K562 (cell line): ENCODE data around the gene C13orf42. TPM values are rescaled to one million over a fixed set of nuclear protein-coding genes. Genes with fewer than 3 reads are reported as not detected.

Experiments used
- ATAC-seq: fragments of 200-7000 bp; cut with Tn5 transposase; 3 replicates; pipeline ENCODE4 v1.9.1; 2020; ENCODE audit warnings: moderate library complexity
- BruUV-seq: library from RNA; stranded (reverse); fragments of 400-500 nt; replicated peaks from 2 replicates; lab custom pipeline; 2021; lab: Mats Ljungman, UMichigan
- CTCF ChIA-PET: fragments of 300-600 bp; formaldehyde crosslinking; extraction: SDS; loops from one replicate; lab custom pipeline; 2021; ENCODE audit warnings: low intra/inter-chr PET ratio; lab: Yijun Ruan, JAX
- POLR2A ChIA-PET: fragments of 300-600, 350-650 bp; sonication (Branson Sonifier 250); formaldehyde crosslinking; extraction: SDS; loops from one replicate; lab custom pipeline; 2021; ENCODE audit warnings: antibody characterized with exemption, inconsistent platforms; lab: Yijun Ruan, JAX
- DNase-seq, 4 experiments: peaks; one replicate each; pipeline versions ENCODE4 v3.0.0 to v3.0.0-alpha.2; 2011 to 2018; ENCODE audit warnings: low spot score in 3 of 4, mixed read lengths in 3 of 4; ENCODE audit errors: extremely low read depth in 1 of 4
- FAIRE-seq: peaks from 2 replicates; lab custom pipeline; 2011; peaks lifted over from hg19 to GRCh38; lab: Jason Lieb, UNC
- H2AFZ ChIP-seq: 2 replicates; pipeline ENCODE4 v1.6.0; 2011; ENCODE audit warnings: low read depth, low read length, control low read depth, inconsistent platforms
- H3K27ac ChIP-seq: fragments of 200-600 bp; 3 replicates; pipeline ENCODE4 v1.8.0; 2011; ENCODE audit warnings: low read depth, mild to moderate bottlenecking, control low read depth, inconsistent platforms, low read length, moderate library complexity, mixed read lengths; ENCODE audit errors: extremely low read depth
- H3K27me3 ChIP-seq, 2 experiments: fragments of 300-600 bp in 1 of 2; 2 replicates in 1 of 2; 3 replicates in 1 of 2; pipeline versions ENCODE4 v1.6.0 to v1.8.0; 2011; ENCODE audit warnings: inconsistent platforms in 2 of 2, low read length in 2 of 2, mild to moderate bottlenecking in 1 of 2, mixed read lengths in 1 of 2, moderate library complexity in 1 of 2; ENCODE audit not compliant: control insufficient read depth in 2 of 2, insufficient read depth in 2 of 2
- H3K36me3 ChIP-seq: fragments of 300-600 bp; 3 replicates; pipeline ENCODE4 v1.8.0; 2011; ENCODE audit warnings: mild to moderate bottlenecking, low read length, inconsistent platforms; ENCODE audit not compliant: control insufficient read depth, insufficient read depth
- H3K4me1 ChIP-seq, 2 experiments: fragments of 200-600 bp in 1 of 2; replicated peaks in 1 of 2; 2 replicates in 1 of 2; 3 replicates in 1 of 2; pipeline versions ENCODE4 v1.5.1 to v1.8.0; 2011; ENCODE audit warnings: inconsistent platforms in 2 of 2, low read length in 2 of 2, mild to moderate bottlenecking in 1 of 2, mixed read lengths in 1 of 2, moderate library complexity in 1 of 2; ENCODE audit not compliant: control insufficient read depth in 2 of 2, insufficient read depth in 2 of 2
- H3K4me2 ChIP-seq: 2 replicates; pipeline ENCODE4 v1.6.1; 2011; ENCODE audit warnings: low read length, control low read depth, inconsistent platforms, mixed read lengths; ENCODE audit not compliant: insufficient read depth
- H3K4me3 ChIP-seq: fragments of 200-600 bp; sonication (generic), shearing (Covaris generic); 2 replicates; pipeline ENCODE4 v1.5.1; 2016; ENCODE audit warnings: control low read depth, inconsistent platforms
- H3K79me2 ChIP-seq: fragments of 200-600 bp; 3 replicates; pipeline ENCODE4 v1.8.0; 2011; ENCODE audit warnings: low read length, inconsistent platforms; ENCODE audit not compliant: control insufficient read depth, insufficient read depth
- H3K9ac ChIP-seq, 2 experiments: 2 replicates each; pipeline versions ENCODE4 v1.6.0 to v1.6.1; 2011; ENCODE audit warnings: low read depth in 2 of 2, low read length in 2 of 2, control low read depth in 1 of 2, inconsistent platforms in 1 of 2, mild to moderate bottlenecking in 1 of 2, mixed read lengths in 1 of 2; ENCODE audit not compliant: insufficient read depth in 1 of 2
- H3K9me1 ChIP-seq: one replicate; pipeline ENCODE4 v1.6.0; 2011; ENCODE audit warnings: inconsistent platforms, mild to moderate bottlenecking, low read length, moderate library complexity; ENCODE audit not compliant: control insufficient read depth, insufficient read depth
- H3K9me3 ChIP-seq: replicated peaks from 2 replicates; pipeline ENCODE4 v1.5.1; 2011; ENCODE audit warnings: low read depth, low read length, inconsistent platforms; ENCODE audit not compliant: control insufficient read depth, insufficient read depth
- H4K20me1 ChIP-seq: replicated peaks from 2 replicates; pipeline ENCODE4 v1.6.1; 2011; ENCODE audit warnings: low read length, inconsistent platforms, mixed read lengths; ENCODE audit not compliant: control insufficient read depth, insufficient read depth
- MLX ChIP-seq, 2 experiments: fragments of 450-650 bp in 1 of 2; sonication (generic) in 1 of 2; formaldehyde crosslinking; conservative IDR thresholded peaks; 2 replicates each; pipeline versions ENCODE4 v1.4.0 to v1.8.1; 2020 to 2022; ENCODE audit warnings: mild to moderate bottlenecking in 1 of 2, missing genetic modification reagents in 1 of 2
- PCBP1 ChIP-seq: fragments of 200-400 bp; formaldehyde crosslinking; IDR thresholded peaks from 2 replicates; pipeline ENCODE4 v1.6.1; 2018; ENCODE audit warnings: mild to moderate bottlenecking, low read depth, low read length; ENCODE audit not compliant: poor library complexity, severe bottlenecking
- RBM25 ChIP-seq: fragments of 200-400 bp; formaldehyde crosslinking; IDR thresholded peaks from 2 replicates; pipeline ENCODE4 v1.6.1; 2018; ENCODE audit warnings: low read length, low read depth, moderate library complexity; ENCODE audit not compliant: severe bottlenecking
- SAP30 ChIP-seq: fragments of 200-600 bp; sonication (generic); IDR thresholded peaks from 2 replicates; pipeline ENCODE4 v1.6.1; 2012; ENCODE audit warnings: borderline replicate concordance, low read depth, mild to moderate bottlenecking, moderate library complexity, low read length, control low read depth, inconsistent platforms; ENCODE audit not compliant: insufficient read depth, poor library complexity, severe bottlenecking
- TAF1 ChIP-seq: IDR thresholded peaks from 2 replicates; pipeline ENCODE4 v1.6.1; 2011; ENCODE audit warnings: mild to moderate bottlenecking, low read length, moderate library complexity; ENCODE audit not compliant: insufficient read depth, control insufficient read depth, severe bottlenecking; ENCODE audit errors: extremely low read depth
- ZBTB1 ChIP-seq: sonication (generic); formaldehyde crosslinking; IDR thresholded peaks from 2 replicates; pipeline ENCODE4 v1.8.1; 2023; ENCODE audit warnings: missing genetic modification reagents, low read depth, mild to moderate bottlenecking, borderline replicate concordance
- ZBTB5 ChIP-seq: fragments of 450-650 bp; IDR thresholded peaks from 2 replicates; pipeline ENCODE4 v1.6.1; 2017; ENCODE audit warnings: antibody characterized with exemption
- WGBS: fragments of 100-300 bp; shearing (Covaris generic); methylation state at CpG from one replicate; pipeline ENCODE4 v1.1.6; 2016; ENCODE audit warnings: low coverage, mixed read lengths; ENCODE audit not compliant: insufficient coverage; ENCODE audit errors: missing lambda C conversion rate; 5-methylcytosine and 5-hydroxymethylcytosine counted together
- in situ Hi-C: fragments of 300-500 bp; cut with MboI; formaldehyde crosslinking; loops from 4 replicates; pipeline ENCODE4 v1.15.0; 2018; ENCODE audit warnings: inconsistent platforms, mixed read lengths
- intact Hi-C: fragments of 100-400 bp; cut with micrococcal nuclease; formaldehyde crosslinking; loops from 2 replicates; pipeline ENCODE4 v1.14.2; 2022
- polyA plus RNA-seq, 8 experiments: library from polyadenylated mRNA; depleted of rRNA in 4 of 8; stranded (reverse) in 5 of 8; unstranded in 3 of 8; fragments of >200 nt; fragmentation: Nextera tagmentation in 2 of 8; fragmentation: Illumina TruSeq in 1 of 8; extraction: Ambion mirVana in 2 of 8; extraction: Trizol in 1 of 8; gene quantifications; 2 replicates each; pipeline versions ENCODE4 v1.2.1 to v1.2.3, GENCODE V29; 2011 to 2014; ENCODE audit warnings: inconsistent platforms in 1 of 8, missing spikeins in 1 of 8
- total RNA-seq, 7 experiments: library from RNA; depleted of rRNA in 6 of 7; stranded (reverse); fragments of >200 nt in 6 of 7; fragmentation: Illumina TruSeq in 2 of 7; extraction: Trizol in 2 of 7; gene quantifications; 2 replicates each; pipeline versions ENCODE4 v1.2.1 to v1.2.3, GENCODE V29; 2011 to 2021; ENCODE audit warnings: low replicate concordance in 1 of 7

C13orf42 gene
- total and polyA plus RNA-seq, 9 of the 15 experiments (the other 6 are each of a cell fraction or from before 2014, with no cell fraction given) = 0.18 TPM; not detected in 8

- H3K4me2 ChIP-seq = no peak overlapping the region
- no peak overlapping the region for H2AFZ ChIP-seq
- H3K36me3 ChIP-seq = no peaks in the 10 kb centered on the region
- DNase-seq = no peak
- POLR2A ChIA-PET = interaction anchor here (0.6 kb wide), 1 partner anchor 149 kb away, joined by 5 read pairs; no protein-coding TSS in a partner anchor
- H3K4me3 ChIP-seq = no peak overlapping the region
- no peaks in the 10 kb centered on the region for H3K9me3 ChIP-seq
- WGBS = 0% methylated on average over 1 of the region's 1 CpG
- H4K20me1 ChIP-seq = no peaks in the 10 kb centered on the region
- intact Hi-C loops = no loop called here
- H3K27me3 ChIP-seq = peaks cover 0 to 16% of the 10 kb centered on the region in 2 experiments; a peak in 3 of 5 replicates
- H3K9me1 ChIP-seq = no peaks in the 10 kb centered on the region
- H3K27ac ChIP-seq = no peak overlapping the region
- no peak for TF ChIP-seq ZBTB1 (CRISPR knock-in tag)
- TF ChIP-seq PCBP1 = no peak
- no peak for TF ChIP-seq TAF1
- no peak for FAIRE-seq
- no peaks in the 10 kb centered on the region for H3K4me1 ChIP-seq
- H3K79me2 ChIP-seq = no peaks in the 10 kb centered on the region
- in situ Hi-C loops = loop anchor here (25.0 kb wide), 1 partner anchor 1396 kb away; no protein-coding TSS in a partner anchor
- no TSS peak for BruUV-seq
- ATAC-seq = no peak
- H3K9ac ChIP-seq = no peak overlapping the region
- CTCF ChIA-PET = no interaction called here
Observed at GRCh38 chr13:51057906-51058305, 53.2 kb downstream of the C13orf42 start.

- Histone ChIP-seq H3K9me1 (no peaks in the 10 kb centered on the region), H3K9me3 (no peaks in the 10 kb centered on the region), H3K27me3 (peaks cover 0 to 17% of the 10 kb centered on the region in 2 experiments; a peak in 2 of 5 replicates), H3K36me3 (no peaks in the 10 kb centered on the region), H4K20me1 (no peaks in the 10 kb centered on the region), H3K4me2 (no peak overlapping the region), H3K9ac (no peak overlapping the region), H3K4me3 (no peak overlapping the region), H3K4me1 (no peaks in the 10 kb centered on the region), H3K27ac (no peak overlapping the region), H3K79me2 (no peaks in the 10 kb centered on the region), H2AFZ (no peak overlapping the region)
- TF ChIP-seq RBM25 (peak; percentile 52), SAP30 (no peak), ZBTB5 (no peak), MLX (CRISPR knock-in tag; conservative IDR thresholded peaks at IDR 0.05) (no peak)
- no peak for DNase-seq
- no peak for FAIRE-seq
- BruUV-seq = no TSS peak
- CTCF ChIA-PET = no interaction called here
- in situ Hi-C loops (loop anchor here (25.0 kb wide), 1 partner anchor 1395 kb away; no protein-coding TSS in a partner anchor), intact Hi-C loops (no loop called here)
- POLR2A ChIA-PET = interaction anchor here (1.0 kb wide), 1 partner anchor 13 kb away, joined by 3 read pairs; no protein-coding TSS in a partner anchor
- ATAC-seq = no peak
Observed at GRCh38 chr13:51057001-51057400, 54.1 kb downstream of the C13orf42 start.
